Suprapubic skin (tissue), 4 donors: ENCODE results near the gene GAK. TPM values are rescaled to one million over a fixed set of nuclear protein-coding genes. Genes with fewer than 3 reads are reported as not detected.

Experiments
- DNase-seq, 2 donors: peaks; one replicate each; pipeline ENCODE4 v3.0.0-alpha.2; 2019; ENCODE audit warnings: low spot score in 2 of 2
- H3K27ac ChIP-seq: fragments of 200-600 bp; sonication (generic); one replicate; pipeline ENCODE4 v1.5.1; 2019
- H3K27me3 ChIP-seq: fragments of 200-600 bp; sonication (generic); one replicate; pipeline ENCODE4 v1.5.1; 2019
- H3K36me3 ChIP-seq: fragments of 200-600 bp; sonication (generic); one replicate; pipeline ENCODE4 v1.5.1; 2019
- H3K4me1 ChIP-seq: fragments of 200-600 bp; sonication (generic); one replicate; pipeline ENCODE4 v1.5.1; 2019
- H3K4me3 ChIP-seq: fragments of 200-600 bp; sonication (generic); one replicate; pipeline ENCODE4 v1.5.1; 2019; ENCODE audit warnings: mild to moderate bottlenecking
- H3K9me3 ChIP-seq: fragments of 200-600 bp; sonication (generic); one replicate; pipeline ENCODE4 v1.5.1; 2019
- EP300 ChIP-seq: sonication (generic); formaldehyde crosslinking; IDR thresholded peaks from one replicate; pipeline ENCODE4 v1.6.1; 2017; ENCODE audit warnings: antibody characterized with exemption
- POLR2A ChIP-seq, 2 donors: fragments of 450-650 bp; IDR thresholded peaks; one replicate each; pipeline ENCODE4 v1.6.1; 2017; ENCODE audit warnings: antibody characterized with exemption in 2 of 2, mild to moderate bottlenecking in 2 of 2, moderate library complexity in 2 of 2
- POLR2AphosphoS5 ChIP-seq, 3 donors: sonication (generic); formaldehyde crosslinking; IDR thresholded peaks; one replicate each; pipeline ENCODE4 v1.6.1; 2017; ENCODE audit warnings: antibody characterized with exemption in 3 of 3
- WGBS: methylation state at CpG from one replicate; pipeline ENCODE4 v1.1.5; 2018; 5-methylcytosine and 5-hydroxymethylcytosine counted together
- total RNA-seq, 4 donors: library from RNA; depleted of rRNA; stranded (reverse); fragments of >200 nt; gene quantifications; one replicate each; pipeline ENCODE4 v1.1.0, GENCODE V29; 2016
- TF ChIP-seq, protein P1 (sequence below), 2 donors: fragments of 200-600 bp in 1 of 2; fragments of 450-650 bp in 1 of 2; sonication (generic) in 1 of 2; IDR thresholded peaks; one replicate each; pipeline ENCODE4 v1.5.1; 2016 to 2019; ENCODE audit warnings: antibody characterized with exemption in 2 of 2, mild to moderate bottlenecking in 1 of 2, moderate library complexity in 1 of 2

The GAK gene
- total RNA-seq, 4 donors from 2014 or later = 108 to 166 (median 132) TPM

- H3K4me1 ChIP-seq = no peaks in the 10 kb centered on the region
- no peak for DNase-seq
- H3K36me3 ChIP-seq = peaks cover 97% of the 10 kb centered on the region
- no peaks in the 10 kb centered on the region for H3K9me3 ChIP-seq
- no peak for TF ChIP-seq EP300
- TF ChIP-seq, protein P1, sequence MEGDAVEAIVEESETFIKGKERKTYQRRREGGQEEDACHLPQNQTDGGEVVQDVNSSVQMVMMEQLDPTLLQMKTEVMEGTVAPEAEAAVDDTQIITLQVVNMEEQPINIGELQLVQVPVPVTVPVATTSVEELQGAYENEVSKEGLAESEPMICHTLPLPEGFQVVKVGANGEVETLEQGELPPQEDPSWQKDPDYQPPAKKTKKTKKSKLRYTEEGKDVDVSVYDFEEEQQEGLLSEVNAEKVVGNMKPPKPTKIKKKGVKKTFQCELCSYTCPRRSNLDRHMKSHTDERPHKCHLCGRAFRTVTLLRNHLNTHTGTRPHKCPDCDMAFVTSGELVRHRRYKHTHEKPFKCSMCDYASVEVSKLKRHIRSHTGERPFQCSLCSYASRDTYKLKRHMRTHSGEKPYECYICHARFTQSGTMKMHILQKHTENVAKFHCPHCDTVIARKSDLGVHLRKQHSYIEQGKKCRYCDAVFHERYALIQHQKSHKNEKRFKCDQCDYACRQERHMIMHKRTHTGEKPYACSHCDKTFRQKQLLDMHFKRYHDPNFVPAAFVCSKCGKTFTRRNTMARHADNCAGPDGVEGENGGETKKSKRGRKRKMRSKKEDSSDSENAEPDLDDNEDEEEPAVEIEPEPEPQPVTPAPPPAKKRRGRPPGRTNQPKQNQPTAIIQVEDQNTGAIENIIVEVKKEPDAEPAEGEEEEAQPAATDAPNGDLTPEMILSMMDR (IDR thresholded peaks at IDR 0.05) = no peak
- TF ChIP-seq POLR2AphosphoS5 (IDR thresholded peaks at IDR 0.05) = no peak
- no peak for TF ChIP-seq POLR2A (IDR thresholded peaks at IDR 0.05)
- H3K27ac ChIP-seq = no peak overlapping the region
- H3K4me3 ChIP-seq = no peak overlapping the region
- H3K27me3 ChIP-seq = no peaks in the 10 kb centered on the region
- WGBS = 86% methylated on average over 26 of the region's 26 CpGs
Observed at GRCh38 chr4:875818-876423, 56.2 kb downstream of the GAK start.

DNA sequence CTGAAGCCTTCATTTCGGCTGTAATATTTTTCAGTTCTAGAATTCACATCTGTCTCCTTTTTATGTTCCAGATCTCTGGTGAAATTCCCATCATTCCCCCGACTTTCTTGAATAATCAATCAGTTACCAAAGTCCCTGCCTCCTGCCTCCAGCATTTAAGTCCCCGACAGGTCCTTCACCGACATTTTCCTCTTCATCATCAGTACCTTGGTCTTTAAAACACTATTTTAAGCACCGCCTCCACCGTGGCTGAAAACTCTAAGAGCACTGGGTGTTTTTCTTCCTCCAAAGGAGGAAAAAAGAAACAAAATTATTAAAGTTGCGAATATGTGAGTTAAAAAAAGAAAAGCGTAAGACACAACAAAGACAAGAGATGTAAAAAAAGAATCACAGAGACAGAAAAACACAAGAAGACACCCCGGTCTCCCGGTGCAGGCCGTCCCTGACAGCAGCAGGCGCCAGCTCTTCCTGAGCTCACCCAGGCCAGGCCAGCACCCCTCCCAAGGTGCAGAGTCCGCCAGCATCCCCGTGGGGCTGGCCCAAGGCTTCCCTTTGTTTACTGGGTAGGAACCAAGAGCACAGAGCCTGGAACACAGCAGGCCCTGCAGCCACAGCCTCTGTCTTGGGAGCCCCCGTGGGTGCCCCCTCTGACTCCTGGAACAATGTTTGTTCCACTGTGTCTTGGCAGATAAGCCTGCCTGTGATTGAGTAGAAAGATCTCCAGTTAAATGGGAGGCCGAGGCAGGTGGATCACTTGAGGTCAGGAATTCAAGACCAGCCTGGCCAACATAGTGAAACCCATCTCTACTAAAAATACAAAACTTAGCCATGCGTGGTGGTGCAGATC, 56.9 kb downstream of the GAK start:
- TF ChIP-seq, protein P1 (IDR thresholded peaks at IDR 0.05) = no peak
- TF ChIP-seq POLR2A (IDR thresholded peaks at IDR 0.05) (no peak), EP300 (no peak), POLR2AphosphoS5 (IDR thresholded peaks at IDR 0.05) (no peak)
- Histone ChIP-seq H3K27me3 (no peaks in the 10 kb centered on the region), H3K36me3 (peaks cover 97% of the 10 kb centered on the region), H3K27ac (no peak overlapping the region), H3K9me3 (no peaks in the 10 kb centered on the region), H3K4me3 (no peak overlapping the region), H3K4me1 (no peaks in the 10 kb centered on the region)
- 87% methylated on average over 16 of the region's 17 CpGs for WGBS
- no peak for DNase-seq

- no peak for TF ChIP-seq EP300
- TF ChIP-seq, protein P1 (IDR thresholded peaks at IDR 0.05) = no peak
- no peak for TF ChIP-seq POLR2A (IDR thresholded peaks at IDR 0.05)
- TF ChIP-seq POLR2AphosphoS5 (IDR thresholded peaks at IDR 0.05) = no peak
- WGBS = 83% methylated on average over 9 of the region's 9 CpGs
- DNase-seq = no peak
- no peak overlapping the region for H3K27ac ChIP-seq
- no peaks in the 10 kb centered on the region for H3K9me3 ChIP-seq
- H3K4me1 ChIP-seq = no peaks in the 10 kb centered on the region
- H3K36me3 ChIP-seq = peaks cover 92% of the 10 kb centered on the region
- H3K4me3 ChIP-seq = no peak overlapping the region
- H3K27me3 ChIP-seq = no peaks in the 10 kb centered on the region
Observed at GRCh38 chr4:874056-874455, 58.1 kb downstream of the GAK start.

- no peaks in the 10 kb centered on the region for H3K27me3 ChIP-seq
- no peaks in the 10 kb centered on the region for H3K9me3 ChIP-seq
- no peak overlapping the region for H3K4me3 ChIP-seq
- H3K4me1 ChIP-seq = no peaks in the 10 kb centered on the region
- H3K27ac ChIP-seq = no peak overlapping the region
- no peak for DNase-seq
- WGBS = 89% methylated on average over 21 of the region's 43 CpGs
- peaks cover 92% of the 10 kb centered on the region for H3K36me3 ChIP-seq
- TF ChIP-seq POLR2A (IDR thresholded peaks at IDR 0.05) = no peak
Observed at GRCh38 chr4:872241-872981, 59.7 kb downstream of the GAK start.

- H3K4me3 ChIP-seq = no peak overlapping the region
- no peak overlapping the region for H3K27ac ChIP-seq
- no peaks in the 10 kb centered on the region for H3K9me3 ChIP-seq
- 85% methylated on average over 5 of the region's 9 CpGs for WGBS
- peaks cover 92% of the 10 kb centered on the region for H3K36me3 ChIP-seq
- no peaks in the 10 kb centered on the region for H3K4me1 ChIP-seq
- TF ChIP-seq POLR2AphosphoS5 (IDR thresholded peaks at IDR 0.05) = no peak
- TF ChIP-seq, protein P1 (IDR thresholded peaks at IDR 0.05) = no peak
- no peaks in the 10 kb centered on the region for H3K27me3 ChIP-seq
- no peak for DNase-seq
Observed at GRCh38 chr4:871484-871883, 60.6 kb downstream of the GAK start.
